Measurements from ENCODE around the gene SCFD2. TPM values are rescaled to one million over a fixed set of nuclear protein-coding genes. Genes with fewer than 3 reads are reported as not detected.

Gene SCFD2
- total RNA-seq, 1 experiment from 2014 or later = 8.4 TPM

DNA sequence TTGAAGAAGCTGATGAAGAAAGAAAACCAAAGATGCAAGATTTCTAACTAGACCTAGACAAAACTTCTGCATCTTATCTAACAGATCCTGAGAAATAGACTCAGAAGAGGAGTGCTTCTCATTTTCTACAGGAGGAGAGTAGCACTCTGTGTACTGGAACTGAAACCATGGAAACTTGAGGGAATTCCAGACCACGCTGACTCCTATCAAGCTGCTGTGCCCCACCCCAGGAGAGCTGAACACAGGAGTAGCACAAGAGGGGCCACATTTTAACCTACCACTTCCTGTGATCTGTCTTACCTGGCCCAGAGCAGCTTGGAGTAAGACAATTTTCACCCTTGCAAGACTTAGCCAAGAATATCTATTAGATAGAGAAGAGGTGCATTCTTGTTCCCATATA is 248.9 kb downstream of the SCFD2 start:
- POLR2A ChIA-PET (ENCODE audit: low non-redundant PET) = no interaction called here
- TF ChIP-seq, protein P1, sequence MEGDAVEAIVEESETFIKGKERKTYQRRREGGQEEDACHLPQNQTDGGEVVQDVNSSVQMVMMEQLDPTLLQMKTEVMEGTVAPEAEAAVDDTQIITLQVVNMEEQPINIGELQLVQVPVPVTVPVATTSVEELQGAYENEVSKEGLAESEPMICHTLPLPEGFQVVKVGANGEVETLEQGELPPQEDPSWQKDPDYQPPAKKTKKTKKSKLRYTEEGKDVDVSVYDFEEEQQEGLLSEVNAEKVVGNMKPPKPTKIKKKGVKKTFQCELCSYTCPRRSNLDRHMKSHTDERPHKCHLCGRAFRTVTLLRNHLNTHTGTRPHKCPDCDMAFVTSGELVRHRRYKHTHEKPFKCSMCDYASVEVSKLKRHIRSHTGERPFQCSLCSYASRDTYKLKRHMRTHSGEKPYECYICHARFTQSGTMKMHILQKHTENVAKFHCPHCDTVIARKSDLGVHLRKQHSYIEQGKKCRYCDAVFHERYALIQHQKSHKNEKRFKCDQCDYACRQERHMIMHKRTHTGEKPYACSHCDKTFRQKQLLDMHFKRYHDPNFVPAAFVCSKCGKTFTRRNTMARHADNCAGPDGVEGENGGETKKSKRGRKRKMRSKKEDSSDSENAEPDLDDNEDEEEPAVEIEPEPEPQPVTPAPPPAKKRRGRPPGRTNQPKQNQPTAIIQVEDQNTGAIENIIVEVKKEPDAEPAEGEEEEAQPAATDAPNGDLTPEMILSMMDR (conservative IDR thresholded peaks at IDR 0.05; ENCODE audit: low read depth, low read length) = no peak
- TF ChIP-seq EZH2 (IDR thresholded peaks at IDR 0.05; ENCODE audit: borderline replicate concordance, low read depth, low read length, poor library complexity, severe bottlenecking) = no peak
- no peaks in the 10 kb centered on the region for H3K36me3 ChIP-seq (ENCODE audit: insufficient read depth, low read length, poor library complexity, severe bottlenecking)
- no TSS peak for BruUV-seq (replicated peaks)
- H3K9me3 ChIP-seq (ENCODE audit: low read depth, low read length, poor library complexity, severe bottlenecking) = no peaks in the 10 kb centered on the region
- H3K4me1 ChIP-seq (ENCODE audit: insufficient read depth, low read length, poor library complexity, severe bottlenecking) = no peaks in the 10 kb centered on the region
- no peak for DNase-seq (ENCODE audit: low spot score)
- H3K4me3 ChIP-seq (ENCODE audit: low read depth, low read length, poor library complexity, severe bottlenecking) = no peak overlapping the region
- CTCF ChIA-PET = no interaction called here
- H3K27ac ChIP-seq (ENCODE audit: low read depth, low read length, poor library complexity, severe bottlenecking) = no peak overlapping the region
- no peaks in the 10 kb centered on the region for H3K27me3 ChIP-seq (replicated peaks; ENCODE audit: insufficient read depth, low read depth, low read length, poor library complexity)
- intact Hi-C loops (cut with micrococcal nuclease; ENCODE audit: unreplicated experiment) = no loop called here

DNA sequence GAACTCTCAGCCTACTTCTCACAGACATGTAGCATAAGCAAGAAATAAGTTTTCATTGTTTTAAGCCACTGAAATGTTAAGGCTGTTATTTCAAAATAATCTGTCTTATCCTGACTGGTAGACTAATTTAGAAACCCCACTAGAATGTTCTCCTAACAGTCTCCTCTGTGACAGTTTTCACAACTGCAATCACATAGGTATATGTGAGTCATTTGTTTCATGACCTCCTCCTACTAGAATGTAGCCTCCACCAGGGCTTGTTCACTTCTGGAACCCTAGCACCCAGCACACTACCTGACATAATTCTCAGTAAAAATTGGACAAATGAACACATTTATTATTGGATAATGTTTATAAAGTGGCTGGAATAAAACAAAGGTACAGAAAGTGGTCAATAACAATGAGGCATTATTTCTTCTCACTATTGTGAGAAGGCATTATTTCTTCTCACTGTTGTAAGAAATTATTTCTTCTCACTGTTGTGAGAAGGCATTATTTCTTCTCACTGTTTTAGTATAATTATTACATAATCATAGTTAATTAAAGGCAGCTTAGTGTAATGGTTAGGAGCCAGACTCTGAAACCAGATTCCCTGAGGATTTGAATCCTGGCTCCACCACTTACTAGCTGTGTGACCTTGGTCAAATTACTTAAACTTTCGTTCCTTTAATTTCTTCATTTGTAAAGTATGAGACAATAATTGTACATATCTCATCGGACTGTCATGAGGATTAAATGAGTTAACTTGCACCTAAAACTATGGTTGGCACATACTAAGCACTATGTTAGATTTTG is 252.2 kb downstream of the SCFD2 start:
- no peaks in the 10 kb centered on the region for H3K27me3 ChIP-seq (replicated peaks; ENCODE audit: insufficient read depth, low read depth, low read length, poor library complexity)
- ChIA-PET POLR2A (ENCODE audit: low non-redundant PET) (no interaction called here), CTCF (no interaction called here)
- no peaks in the 10 kb centered on the region for H3K4me1 ChIP-seq (ENCODE audit: insufficient read depth, low read length, poor library complexity, severe bottlenecking)
- no peaks in the 10 kb centered on the region for H3K36me3 ChIP-seq (ENCODE audit: insufficient read depth, low read length, poor library complexity, severe bottlenecking)
- BruUV-seq (replicated peaks) = no TSS peak
- no peak overlapping the region for H3K4me3 ChIP-seq (ENCODE audit: low read depth, low read length, poor library complexity, severe bottlenecking)
- no peaks in the 10 kb centered on the region for H3K9me3 ChIP-seq (ENCODE audit: low read depth, low read length, poor library complexity, severe bottlenecking)
- H3K27ac ChIP-seq (ENCODE audit: low read depth, low read length, poor library complexity, severe bottlenecking) = no peak overlapping the region
- DNase-seq (ENCODE audit: low spot score) = no peak
- intact Hi-C loops (cut with micrococcal nuclease; ENCODE audit: unreplicated experiment) = no loop called here
- TF ChIP-seq EZH2 (IDR thresholded peaks at IDR 0.05; ENCODE audit: borderline replicate concordance, low read depth, low read length, poor library complexity, severe bottlenecking) = no peak
- TF ChIP-seq, protein P1 (conservative IDR thresholded peaks at IDR 0.05; ENCODE audit: low read depth, low read length) = no peak

DNA sequence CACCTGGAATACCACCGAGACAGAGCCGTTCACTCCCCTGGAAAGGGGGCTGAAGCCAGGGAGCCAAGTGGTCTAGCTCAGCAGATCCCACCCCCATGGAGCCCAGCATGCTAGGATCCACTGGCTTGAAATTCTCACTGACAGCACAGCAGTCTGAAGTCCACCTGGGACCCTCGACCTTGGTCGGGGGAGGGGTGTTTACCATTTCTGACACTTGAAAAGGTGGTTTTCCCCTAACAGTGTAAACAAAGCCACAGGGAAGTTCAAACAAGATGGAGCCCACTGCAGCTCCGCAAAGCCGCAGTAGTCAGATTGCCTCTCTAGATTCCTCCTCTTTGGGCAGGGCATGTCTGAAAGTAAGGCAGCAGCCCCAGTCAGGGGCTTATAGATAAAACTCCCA is 260.5 kb downstream of the SCFD2 start:
- Histone ChIP-seq H3K27me3 (replicated peaks; ENCODE audit: insufficient read depth, low read depth, low read length, poor library complexity) (no peaks in the 10 kb centered on the region), H3K9me3 (ENCODE audit: low read depth, low read length, poor library complexity, severe bottlenecking) (no peaks in the 10 kb centered on the region), H3K36me3 (ENCODE audit: insufficient read depth, low read length, poor library complexity, severe bottlenecking) (no peaks in the 10 kb centered on the region), H3K27ac (ENCODE audit: low read depth, low read length, poor library complexity, severe bottlenecking) (no peak overlapping the region), H3K4me3 (ENCODE audit: low read depth, low read length, poor library complexity, severe bottlenecking) (no peak overlapping the region), H3K4me1 (ENCODE audit: insufficient read depth, low read length, poor library complexity, severe bottlenecking) (no peaks in the 10 kb centered on the region)
- TF ChIP-seq EZH2 (IDR thresholded peaks at IDR 0.05; ENCODE audit: borderline replicate concordance, low read depth, low read length, poor library complexity, severe bottlenecking) = no peak
- TF ChIP-seq, protein P1 (conservative IDR thresholded peaks at IDR 0.05; ENCODE audit: low read depth, low read length) = no peak
- ChIA-PET POLR2A (ENCODE audit: low non-redundant PET) (no interaction called here), CTCF (no interaction called here)
- intact Hi-C loops (cut with micrococcal nuclease; ENCODE audit: unreplicated experiment) = no loop called here
- BruUV-seq (replicated peaks) = no TSS peak
- no peak for DNase-seq (ENCODE audit: low spot score)

Data from A673 (cell line).